Uterus (tissue), 2 donors: ENCODE results near the gene DIRAS3.

Experiments
- CTCF ChIP-seq, 4 experiments: fragments of 200-600 bp in 2 of 4; fragments of 450-650 bp in 2 of 4; sonication (generic) in 2 of 4; IDR thresholded peaks; one replicate each; pipeline ENCODE4 v1.5.1; 2016 to 2019; ENCODE audit warnings: antibody characterized with exemption in 4 of 4, mild to moderate bottlenecking in 2 of 4, moderate library complexity in 1 of 4
- POLR2A ChIP-seq, 2 donors: fragments of 450-650 bp; IDR thresholded peaks; one replicate each; pipeline ENCODE4 v1.6.1; 2016; ENCODE audit warnings: antibody characterized with exemption in 2 of 2, mild to moderate bottlenecking in 1 of 2, moderate library complexity in 1 of 2

GRCh38 chr1:68028566-68028965 is 21.9 kb downstream of the DIRAS3 start:
- TF ChIP-seq CTCF (IDR thresholded peaks at IDR 0.05) (no peak), POLR2A (IDR thresholded peaks at IDR 0.05) (no peak)
